Stimulated activated CD4-positive, alpha-beta T cell treated with anti-CD3 and anti-CD28 coated beads, Interleukin-4, amount 100 ng/mL, for 1 hour (primary cell): ENCODE results near the gene DOCK9.

Experiments used
- DNase-seq: peaks from one replicate; pipeline ENCODE4 v3.0.0-alpha.2; 2020

The DOCK9 gene

GRCh38 chr13:98977568-98978265 is at the start of gene DOCK9:
DOCK9 (minus strand) TSS chr13:98978064; CDS start chr13:98977909, 155 bp downstream.
- DNase-seq: no peak

- no peak for DNase-seq
Observed at GRCh38 chr13:99027260-99027659, 49.4 kb upstream of the DOCK9 start.

GRCh38 chr13:99022941-99023340 is 45.1 kb upstream of the DOCK9 start:
- DNase-seq: no peak

GRCh38 chr13:99018418-99019180 is 40.7 kb upstream of the DOCK9 start:
- DNase-seq: no peak

GRCh38 chr13:99015606-99016490 is 38.0 kb upstream of the DOCK9 start:
- DNase-seq: no peak

GRCh38 chr13:99014522-99014921 is 36.7 kb upstream of the DOCK9 start:
- no peak for DNase-seq

GRCh38 chr13:99013951-99014350 is 36.1 kb upstream of the DOCK9 start:
- no peak for DNase-seq

GRCh38 chr13:99012539-99012938 is 34.7 kb upstream of the DOCK9 start:
- no peak for DNase-seq

GRCh38 chr13:99009987-99010551 is 32.2 kb upstream of the DOCK9 start:
- DNase-seq: no peak

GRCh38 chr13:99008577-99008976 is 30.7 kb upstream of the DOCK9 start:
- DNase-seq: no peak

- DNase-seq: no peak
Observed at GRCh38 chr13:99007414-99007986, 29.6 kb upstream of the DOCK9 start.

GRCh38 chr13:99005609-99006008 is 27.7 kb upstream of the DOCK9 start:
- no peak for DNase-seq

- no peak for DNase-seq
Observed at GRCh38 chr13:99004978-99005377, 27.1 kb upstream of the DOCK9 start.

- DNase-seq: no peak
Observed at GRCh38 chr13:99003851-99004471, 26.1 kb upstream of the DOCK9 start.

- DNase-seq: no peak
Observed at GRCh38 chr13:99003186-99003585, 25.3 kb upstream of the DOCK9 start.

GRCh38 chr13:99002172-99002710 is 24.4 kb upstream of the DOCK9 start:
- DNase-seq: no peak

GRCh38 chr13:99000137-99000536 is 22.3 kb upstream of the DOCK9 start:
- no peak for DNase-seq

- no peak for DNase-seq
Observed at GRCh38 chr13:98999639-98999952, 21.7 kb upstream of the DOCK9 start.

GRCh38 chr13:98998831-98999638 is 21.2 kb upstream of the DOCK9 start:
- peak; percentile 16 for DNase-seq

GRCh38 chr13:98997738-98998641 is 20.1 kb upstream of the DOCK9 start:
- no peak for DNase-seq
